GM06990 (cell line): Measurements from ENCODE around the gene FAM120B.

ENCODE experiments used
- DNase-seq: peaks from one replicate; pipeline ENCODE4 v3.0.0-alpha.2; 2011; ENCODE audit not compliant: insufficient read length; ENCODE audit errors: extremely low read depth
- H3K27me3 ChIP-seq: replicated peaks from 2 replicates; pipeline ENCODE4 v1.6.0; 2011; ENCODE audit warnings: low read length; ENCODE audit not compliant: control insufficient read depth, insufficient read depth
- H3K36me3 ChIP-seq: 2 replicates; pipeline ENCODE4 v1.5.1; 2011; ENCODE audit warnings: low read length; ENCODE audit not compliant: control insufficient read depth, insufficient read depth
- H3K4me3 ChIP-seq: replicated peaks from 2 replicates; pipeline ENCODE4 v1.5.1; 2011; ENCODE audit warnings: low read depth, mild to moderate bottlenecking, control low read depth, low read length
- TF ChIP-seq, protein P1 (sequence below): IDR thresholded peaks from 2 replicates; pipeline ENCODE4 v1.5.1; 2011; ENCODE audit warnings: low read length, control low read depth, mild to moderate bottlenecking, inconsistent platforms; ENCODE audit not compliant: insufficient read depth, poor library complexity, severe bottlenecking

The FAM120B gene

DNA sequence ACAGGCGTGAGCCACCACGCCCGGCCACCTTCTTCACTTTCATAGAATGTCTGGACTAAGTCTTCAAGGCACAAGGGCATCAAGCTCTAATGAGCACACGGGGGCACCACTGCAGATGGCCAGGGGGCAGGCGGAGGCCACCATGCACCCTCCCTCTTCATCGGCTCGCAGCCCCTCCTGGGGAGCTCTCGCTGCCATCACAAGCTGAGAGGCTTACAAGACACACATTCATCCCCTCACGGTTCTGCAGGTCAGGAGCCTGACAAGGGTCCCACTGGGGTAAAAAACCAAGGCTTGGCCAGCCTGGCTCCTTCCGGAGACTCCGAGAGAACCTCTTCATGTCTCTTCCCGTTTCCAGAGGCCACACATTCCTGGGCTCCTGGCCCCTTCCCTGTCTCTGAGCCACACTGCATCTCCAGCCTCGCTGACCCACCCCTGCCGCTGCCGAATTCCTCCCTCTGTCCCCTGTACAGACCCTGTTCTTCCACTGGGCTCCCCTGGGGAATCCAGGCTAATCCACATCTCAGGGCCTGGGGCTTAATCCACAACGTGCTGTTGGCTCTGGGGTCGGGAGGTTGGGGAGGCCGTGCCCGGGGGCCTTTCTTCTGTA is 35.5 kb upstream of the FAM120B start:
- H3K36me3 ChIP-seq, result no peaks in the 10 kb centered on the region
- H3K27me3 ChIP-seq, result no peaks in the 10 kb centered on the region
- DNase-seq, result no peak
- H3K4me3 ChIP-seq, result peak overlapping the region; percentile 32; the same call in 1 of the 2 replicates
- TF ChIP-seq, protein P1, sequence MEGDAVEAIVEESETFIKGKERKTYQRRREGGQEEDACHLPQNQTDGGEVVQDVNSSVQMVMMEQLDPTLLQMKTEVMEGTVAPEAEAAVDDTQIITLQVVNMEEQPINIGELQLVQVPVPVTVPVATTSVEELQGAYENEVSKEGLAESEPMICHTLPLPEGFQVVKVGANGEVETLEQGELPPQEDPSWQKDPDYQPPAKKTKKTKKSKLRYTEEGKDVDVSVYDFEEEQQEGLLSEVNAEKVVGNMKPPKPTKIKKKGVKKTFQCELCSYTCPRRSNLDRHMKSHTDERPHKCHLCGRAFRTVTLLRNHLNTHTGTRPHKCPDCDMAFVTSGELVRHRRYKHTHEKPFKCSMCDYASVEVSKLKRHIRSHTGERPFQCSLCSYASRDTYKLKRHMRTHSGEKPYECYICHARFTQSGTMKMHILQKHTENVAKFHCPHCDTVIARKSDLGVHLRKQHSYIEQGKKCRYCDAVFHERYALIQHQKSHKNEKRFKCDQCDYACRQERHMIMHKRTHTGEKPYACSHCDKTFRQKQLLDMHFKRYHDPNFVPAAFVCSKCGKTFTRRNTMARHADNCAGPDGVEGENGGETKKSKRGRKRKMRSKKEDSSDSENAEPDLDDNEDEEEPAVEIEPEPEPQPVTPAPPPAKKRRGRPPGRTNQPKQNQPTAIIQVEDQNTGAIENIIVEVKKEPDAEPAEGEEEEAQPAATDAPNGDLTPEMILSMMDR, result no peak

DNA sequence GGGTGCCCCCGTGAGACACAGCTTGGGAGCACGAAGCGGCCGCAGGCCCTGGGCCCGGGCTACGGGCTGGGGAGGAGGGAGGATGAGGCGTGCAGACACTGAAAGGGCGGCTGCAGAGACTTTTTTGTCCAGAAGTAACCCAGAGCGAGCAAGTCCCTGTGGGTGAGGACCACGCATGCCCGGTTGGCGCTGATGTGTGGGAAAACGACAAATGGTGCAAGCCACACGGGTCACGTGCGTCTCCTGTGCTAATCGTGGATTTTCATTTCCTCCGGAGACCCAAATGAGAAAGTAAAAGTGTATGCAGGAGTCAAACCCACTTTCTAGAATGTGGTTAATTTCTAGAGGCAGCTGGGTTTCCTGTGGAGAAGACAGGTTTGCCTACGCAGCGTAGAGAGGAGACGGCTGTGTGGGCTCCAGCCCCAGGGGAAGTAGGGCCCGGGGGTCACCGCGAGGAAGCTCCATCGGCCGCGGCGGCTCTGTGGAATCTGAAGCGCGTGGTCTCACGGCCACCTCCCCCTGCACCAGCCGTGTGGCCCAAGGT is 34.7 kb upstream of the FAM120B start:
- TF ChIP-seq, protein P1, result no peak
- peak; percentile 80 for DNase-seq
- Histone ChIP-seq H3K27me3 (no peaks in the 10 kb centered on the region), H3K36me3 (no peaks in the 10 kb centered on the region), H3K4me3 (peak overlapping the region; percentile 47)

DNA sequence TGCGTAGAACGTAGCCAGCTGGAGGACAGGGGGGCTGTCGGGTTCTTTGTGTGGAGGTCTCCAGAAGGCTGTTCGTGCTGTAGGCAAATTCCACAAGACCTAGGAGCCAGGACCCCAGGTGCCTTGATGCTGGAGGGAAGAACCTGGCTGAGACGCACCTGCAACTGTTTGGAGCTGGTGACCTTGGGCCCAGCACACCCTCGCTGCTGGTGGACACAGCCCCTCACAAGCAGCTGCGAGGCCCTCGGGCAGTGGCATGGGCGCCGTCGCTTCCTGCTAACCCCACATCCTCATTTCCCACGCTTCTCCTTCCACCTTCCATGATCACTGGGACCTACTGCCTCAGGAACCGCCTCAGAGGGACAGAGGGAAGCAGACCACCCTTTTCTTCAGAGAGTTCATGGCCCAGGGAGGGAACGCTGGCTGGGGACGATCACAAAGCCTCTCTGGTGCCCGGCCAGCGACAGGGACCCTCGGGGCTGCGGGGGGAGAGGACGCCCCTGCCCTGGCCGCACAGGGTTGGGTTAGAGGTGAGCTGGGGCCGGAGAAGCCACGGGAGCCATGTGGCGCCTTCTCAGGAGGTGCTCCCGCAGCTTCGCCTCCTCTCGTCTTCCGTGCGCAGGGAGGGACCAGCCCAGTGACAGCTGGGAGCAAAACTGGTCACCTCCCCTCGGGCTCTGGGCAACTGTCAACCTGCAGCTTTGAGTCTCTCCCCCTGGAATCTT is 34.1 kb upstream of the FAM120B start:
- Histone ChIP-seq H3K36me3 (no peaks in the 10 kb centered on the region), H3K4me3 (peak overlapping the region; percentile 47), H3K27me3 (no peaks in the 10 kb centered on the region)
- DNase-seq, result no peak
- TF ChIP-seq, protein P1, result no peak

DNA sequence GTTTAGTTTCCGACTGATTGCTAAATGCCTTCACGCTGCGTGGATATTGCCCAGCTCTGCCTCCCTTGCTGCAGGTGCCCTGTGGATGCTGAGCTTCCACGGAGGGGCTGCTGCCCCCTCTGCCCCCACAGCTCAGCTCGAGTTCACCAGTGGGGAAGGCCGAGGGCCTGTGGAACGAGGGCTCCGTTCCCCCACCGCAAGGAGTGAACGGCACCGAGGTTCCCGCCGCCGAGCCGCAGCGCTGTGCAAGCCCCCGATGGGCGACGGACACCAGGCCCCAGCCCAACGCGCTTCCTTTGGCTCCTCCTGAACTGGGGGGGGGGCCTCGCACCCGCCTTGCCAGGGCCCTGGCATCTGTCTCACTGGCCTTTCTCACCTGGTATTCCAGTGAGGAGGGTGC is 33.4 kb upstream of the FAM120B start:
- Histone ChIP-seq H3K36me3 (no peaks in the 10 kb centered on the region), H3K27me3 (no peaks in the 10 kb centered on the region), H3K4me3 (no peak overlapping the region)
- TF ChIP-seq, protein P1, result no peak
- DNase-seq, result no peak

DNA sequence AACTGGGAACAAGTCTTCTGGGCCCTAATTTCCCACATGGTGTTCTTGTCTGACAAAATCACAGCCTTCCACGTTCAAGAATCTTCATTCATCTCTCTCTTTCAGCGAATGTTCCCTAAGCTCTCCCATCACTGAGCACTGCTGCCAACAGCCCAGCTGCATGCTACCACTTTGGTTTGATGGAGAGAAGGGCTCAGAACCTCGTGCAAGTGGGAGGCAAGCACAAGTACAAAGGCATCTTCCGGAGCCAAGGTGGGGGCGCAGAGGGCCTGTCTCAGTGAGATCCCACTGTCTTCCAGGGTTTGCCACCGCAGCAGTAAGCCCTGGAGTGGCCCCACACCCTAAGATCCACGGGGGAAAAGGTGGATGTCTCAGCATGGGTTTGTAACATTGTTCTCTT is 32.9 kb upstream of the FAM120B start:
- TF ChIP-seq, protein P1, result no peak
- no peaks in the 10 kb centered on the region for H3K36me3 ChIP-seq
- DNase-seq, result no peak
- no peak overlapping the region for H3K4me3 ChIP-seq
- no peaks in the 10 kb centered on the region for H3K27me3 ChIP-seq
